AG10803 (cell line): ENCODE results near the gene APLP2.
A peak's percentile ranks its signal among the peaks of the same experiment; 100 is the strongest.

Experiments used
- DNase-seq: peaks from one replicate; pipeline ENCODE4 v3.0.0; 2010; ENCODE audit warnings: low read depth
- H3K4me3 ChIP-seq: 2 replicates; pipeline ENCODE4 v1.5.1; 2011; ENCODE audit warnings: mild to moderate bottlenecking, low read length, control low read depth
- CTCF ChIP-seq: conservative IDR thresholded peaks from 2 replicates; pipeline ENCODE4 v1.5.1; 2011; ENCODE audit warnings: mild to moderate bottlenecking, low read length, control low read depth, inconsistent platforms

The APLP2 gene

DNA sequence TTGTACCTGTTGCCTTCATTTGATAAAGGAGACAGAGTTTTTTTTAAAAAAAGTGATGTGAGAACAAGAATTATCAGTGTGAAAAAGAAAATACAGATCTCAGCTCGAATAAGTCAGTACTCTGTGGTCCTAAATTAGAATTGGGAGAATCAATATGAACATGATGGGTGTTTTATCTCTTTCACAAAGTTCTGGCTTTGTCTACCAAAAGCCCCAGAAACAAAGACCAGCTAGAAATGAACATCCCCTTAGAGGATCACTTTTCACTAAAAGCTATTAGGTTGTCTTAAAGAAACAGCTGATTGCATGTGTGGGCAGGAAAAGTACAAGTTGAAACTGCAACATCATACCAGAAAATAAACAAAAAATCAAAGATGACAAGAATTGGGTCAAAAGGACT lies 81.5 kb downstream of the APLP2 start:
- no peak overlapping the region for H3K4me3 ChIP-seq

GRCh38 chr11:130156108-130157022 lies 86.7 kb downstream of the APLP2 start:
- peak; percentile 44 for DNase-seq
- H3K4me3 ChIP-seq: no peak overlapping the region
- no peak for TF ChIP-seq CTCF

More for the DNA sequence above, 81.5 kb downstream of the APLP2 start:
- TF ChIP-seq CTCF: no peak
- no peak for DNase-seq

GRCh38 chr11:130157101-130157500 lies 87.4 kb downstream of the APLP2 start:
- H3K4me3 ChIP-seq: no peak overlapping the region
- TF ChIP-seq CTCF: no peak
- DNase-seq: no peak

DNA sequence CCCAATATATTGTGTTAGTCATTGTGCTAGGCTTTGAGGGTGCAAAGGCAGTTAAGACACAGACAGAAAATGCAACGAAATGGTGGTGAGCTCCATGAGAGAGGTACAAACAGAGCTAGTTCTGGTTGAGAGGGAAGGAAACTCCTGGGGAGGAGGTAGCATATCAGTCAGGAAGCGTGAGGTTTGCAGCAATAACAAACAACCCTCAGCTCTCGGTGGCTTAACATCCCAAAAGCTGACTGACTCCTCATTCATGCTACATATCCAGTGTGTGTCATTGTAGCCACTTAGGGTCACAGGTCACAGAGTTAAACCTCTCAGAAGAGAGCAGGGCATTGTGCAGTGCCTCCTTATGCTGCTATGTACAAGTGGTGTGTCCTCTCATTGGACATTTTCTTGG lies 88.1 kb downstream of the APLP2 start:
- DNase-seq: no peak
- no peak for TF ChIP-seq CTCF
- no peak overlapping the region for H3K4me3 ChIP-seq

- H3K4me3 ChIP-seq: no peak overlapping the region
These were observed 89.4 kb downstream of the APLP2 start for GRCh38 chr11:130159139-130159538.

GRCh38 chr11:130159657-130160497 lies 90.2 kb downstream of the APLP2 start, which contains the start of gene ST14:
TSS of gene ST14 (plus strand) at chr11:130159782. CDS start at chr11:130159980, 198 bp downstream.
- no peak for DNase-seq
- no peak for TF ChIP-seq CTCF
- no peak within 1 kb of the TSS for H3K4me3 ChIP-seq

More at GRCh38 chr11:130159139-130159538, 89.4 kb downstream of the APLP2 start:
- TF ChIP-seq CTCF: no peak
- no peak for DNase-seq
